Neural cell (in vitro differentiated cells): ENCODE data around the gene RCE1.

ENCODE experiments used
- EP300 ChIP-seq: fragments of 450-650 bp; conservative IDR thresholded peaks from 2 replicates; pipeline ENCODE4 v1.6.1; 2014; ENCODE audit warnings: antibody characterized with exemption, mild to moderate bottlenecking, moderate library complexity; ENCODE audit not compliant: poor library complexity, severe bottlenecking
- EZH2 ChIP-seq: fragments of 200-600, 300-800 bp; shearing (Covaris generic), sonication (generic); IDR thresholded peaks from 2 replicates; pipeline ENCODE4 v1.6.1; 2014; ENCODE audit warnings: antibody characterized with exemption, low read length, borderline replicate concordance, mild to moderate bottlenecking; ENCODE audit not compliant: insufficient read depth, poor library complexity, severe bottlenecking
- POLR2AphosphoS5 ChIP-seq: IDR thresholded peaks from 2 replicates; pipeline ENCODE4 v1.6.1; 2012
- TF ChIP-seq, protein P1 (sequence below): fragments of 450-650 bp; IDR thresholded peaks from 2 replicates; pipeline ENCODE4 v1.5.1; 2014; ENCODE audit warnings: antibody characterized with exemption, mild to moderate bottlenecking, moderate library complexity; ENCODE audit not compliant: poor library complexity, severe bottlenecking

DNA sequence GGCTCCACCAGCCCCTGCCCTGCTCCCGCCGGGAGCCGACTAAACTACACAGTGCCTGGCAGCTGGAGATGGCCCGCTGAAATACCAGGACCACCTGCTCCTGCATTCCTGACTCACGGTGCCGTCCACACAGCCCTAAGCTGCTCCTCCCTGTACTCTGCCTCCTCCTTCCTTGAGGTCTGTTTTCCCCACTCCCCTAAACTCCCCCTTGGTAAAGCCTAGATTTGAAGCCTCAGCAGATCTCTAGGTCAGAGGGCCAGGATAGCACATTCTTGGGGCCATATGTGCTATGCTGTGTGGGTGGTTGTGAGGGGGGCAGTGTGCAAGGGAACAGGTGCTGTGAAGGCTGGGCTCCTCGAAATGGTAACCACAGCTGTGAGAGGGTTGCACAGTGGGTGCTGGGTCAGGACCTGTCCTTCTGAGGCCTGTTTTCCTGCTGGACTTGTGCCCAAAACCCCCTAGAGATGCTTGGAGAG is 23.3 kb downstream of the RCE1 start:
- TF ChIP-seq EZH2 (no peak), EP300 (no peak), POLR2AphosphoS5 (no peak)
- TF ChIP-seq, protein P1, sequence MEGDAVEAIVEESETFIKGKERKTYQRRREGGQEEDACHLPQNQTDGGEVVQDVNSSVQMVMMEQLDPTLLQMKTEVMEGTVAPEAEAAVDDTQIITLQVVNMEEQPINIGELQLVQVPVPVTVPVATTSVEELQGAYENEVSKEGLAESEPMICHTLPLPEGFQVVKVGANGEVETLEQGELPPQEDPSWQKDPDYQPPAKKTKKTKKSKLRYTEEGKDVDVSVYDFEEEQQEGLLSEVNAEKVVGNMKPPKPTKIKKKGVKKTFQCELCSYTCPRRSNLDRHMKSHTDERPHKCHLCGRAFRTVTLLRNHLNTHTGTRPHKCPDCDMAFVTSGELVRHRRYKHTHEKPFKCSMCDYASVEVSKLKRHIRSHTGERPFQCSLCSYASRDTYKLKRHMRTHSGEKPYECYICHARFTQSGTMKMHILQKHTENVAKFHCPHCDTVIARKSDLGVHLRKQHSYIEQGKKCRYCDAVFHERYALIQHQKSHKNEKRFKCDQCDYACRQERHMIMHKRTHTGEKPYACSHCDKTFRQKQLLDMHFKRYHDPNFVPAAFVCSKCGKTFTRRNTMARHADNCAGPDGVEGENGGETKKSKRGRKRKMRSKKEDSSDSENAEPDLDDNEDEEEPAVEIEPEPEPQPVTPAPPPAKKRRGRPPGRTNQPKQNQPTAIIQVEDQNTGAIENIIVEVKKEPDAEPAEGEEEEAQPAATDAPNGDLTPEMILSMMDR, result no peak
